Colonic mucosa (tissue), 4 donors: Measurements from ENCODE around the gene SYNE1. TPM values are rescaled to one million over a fixed set of nuclear protein-coding genes. Genes with fewer than 3 reads are reported as not detected.

ENCODE experiments used
- DNase-seq: peaks from one replicate; pipeline ENCODE4 v3.0.0-alpha.2; 2020
- H3K27ac ChIP-seq: fragments of 200-600 bp; one replicate; pipeline ENCODE4 v1.8.0; 2021
- H3K27me3 ChIP-seq: fragments of 200-600 bp; one replicate; pipeline ENCODE4 v1.8.0; 2021
- H3K36me3 ChIP-seq: fragments of 200-600 bp; one replicate; pipeline ENCODE4 v1.8.0; 2021
- H3K4me1 ChIP-seq: fragments of 200-600 bp; one replicate; pipeline ENCODE4 v1.8.0; 2021; ENCODE audit warnings: mild to moderate bottlenecking
- H3K4me3 ChIP-seq: fragments of 200-600 bp; one replicate; pipeline ENCODE4 v1.8.0; 2021
- H3K9ac ChIP-seq, 2 donors: one replicate each; pipeline ENCODE4 v1.7.0; 2013; ENCODE audit warnings: control low read depth in 2 of 2, low read depth in 2 of 2, low read length in 2 of 2
- H3K9me3 ChIP-seq: fragments of 200-600 bp; one replicate; pipeline ENCODE4 v1.8.0; 2021
- intact Hi-C: fragments of 100-400 bp; cut with DNase I; formaldehyde crosslinking; loops from one replicate; pipeline ENCODE4 v1.14.1; 2022
- total RNA-seq, 2 donors: library from RNA; stranded (reverse); fragmentation: NEBNext Ultra II Directional in 1 of 2; extraction: Animal tissue kit (Norgen Biotek cat#: 25700) in 1 of 2; gene quantifications; one replicate each; pipeline ENCODE4 v1.2.1, GENCODE V29; 2021
- TF ChIP-seq, protein P1 (sequence below): fragments of 200-600 bp; IDR thresholded peaks from one replicate; pipeline ENCODE4 v1.8.0; 2022; ENCODE audit warnings: antibody characterized with exemption, mild to moderate bottlenecking
- donor health status: healthy.
- donor health status: DM: no; HTN: no; CAD: no.
- donor health status: DM: no; HTN: no; CAD: no.

The SYNE1 gene
- total RNA-seq, 2 donors from 2014 or later = 11.6 to 23.7 TPM

GRCh38 chr6:152296648-152297376, 340.4 kb downstream of the SYNE1 start:
- intact Hi-C loops = no loop called here
- Histone ChIP-seq H3K9me3 (no peaks in the 10 kb centered on the region), H3K4me1 (no peaks in the 10 kb centered on the region), H3K9ac (no peak overlapping the region), H3K4me3 (no peak overlapping the region), H3K36me3 (no peaks in the 10 kb centered on the region), H3K27ac (no peak overlapping the region), H3K27me3 (no peaks in the 10 kb centered on the region)
- DNase-seq = no peak
- TF ChIP-seq, protein P1, sequence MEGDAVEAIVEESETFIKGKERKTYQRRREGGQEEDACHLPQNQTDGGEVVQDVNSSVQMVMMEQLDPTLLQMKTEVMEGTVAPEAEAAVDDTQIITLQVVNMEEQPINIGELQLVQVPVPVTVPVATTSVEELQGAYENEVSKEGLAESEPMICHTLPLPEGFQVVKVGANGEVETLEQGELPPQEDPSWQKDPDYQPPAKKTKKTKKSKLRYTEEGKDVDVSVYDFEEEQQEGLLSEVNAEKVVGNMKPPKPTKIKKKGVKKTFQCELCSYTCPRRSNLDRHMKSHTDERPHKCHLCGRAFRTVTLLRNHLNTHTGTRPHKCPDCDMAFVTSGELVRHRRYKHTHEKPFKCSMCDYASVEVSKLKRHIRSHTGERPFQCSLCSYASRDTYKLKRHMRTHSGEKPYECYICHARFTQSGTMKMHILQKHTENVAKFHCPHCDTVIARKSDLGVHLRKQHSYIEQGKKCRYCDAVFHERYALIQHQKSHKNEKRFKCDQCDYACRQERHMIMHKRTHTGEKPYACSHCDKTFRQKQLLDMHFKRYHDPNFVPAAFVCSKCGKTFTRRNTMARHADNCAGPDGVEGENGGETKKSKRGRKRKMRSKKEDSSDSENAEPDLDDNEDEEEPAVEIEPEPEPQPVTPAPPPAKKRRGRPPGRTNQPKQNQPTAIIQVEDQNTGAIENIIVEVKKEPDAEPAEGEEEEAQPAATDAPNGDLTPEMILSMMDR = no peak

GRCh38 chr6:152295920-152296319, 341.2 kb downstream of the SYNE1 start:
- Histone ChIP-seq H3K4me1 (no peaks in the 10 kb centered on the region), H3K36me3 (no peaks in the 10 kb centered on the region), H3K27ac (no peak overlapping the region), H3K4me3 (no peak overlapping the region), H3K9me3 (no peaks in the 10 kb centered on the region), H3K27me3 (no peaks in the 10 kb centered on the region), H3K9ac (no peak overlapping the region)
- intact Hi-C loops = no loop called here
- TF ChIP-seq, protein P1 = no peak
- no peak for DNase-seq

- TF ChIP-seq, protein P1 = no peak
- intact Hi-C loops = no loop called here
- Histone ChIP-seq H3K4me1 (no peaks in the 10 kb centered on the region), H3K9ac (no peak overlapping the region), H3K9me3 (no peaks in the 10 kb centered on the region), H3K36me3 (no peaks in the 10 kb centered on the region), H3K4me3 (no peak overlapping the region), H3K27me3 (no peaks in the 10 kb centered on the region), H3K27ac (no peak overlapping the region)
- DNase-seq = no peak
These were observed 341.8 kb downstream of the SYNE1 start for GRCh38 chr6:152295346-152295745.

GRCh38 chr6:152293404-152293803, 343.8 kb downstream of the SYNE1 start:
- no peaks in the 10 kb centered on the region for H3K36me3 ChIP-seq
- H3K27ac ChIP-seq = no peak overlapping the region
- H3K9ac ChIP-seq = no peak overlapping the region
- H3K9me3 ChIP-seq = no peaks in the 10 kb centered on the region
- no peak for DNase-seq
- H3K4me3 ChIP-seq = no peak overlapping the region
- H3K27me3 ChIP-seq = no peaks in the 10 kb centered on the region
- intact Hi-C loops = no loop called here
- TF ChIP-seq, protein P1 = no peak
- no peaks in the 10 kb centered on the region for H3K4me1 ChIP-seq

- TF ChIP-seq, protein P1 = no peak
- no peak for DNase-seq
- Histone ChIP-seq H3K9ac (no peak overlapping the region), H3K4me1 (no peaks in the 10 kb centered on the region), H3K9me3 (no peaks in the 10 kb centered on the region), H3K27me3 (no peaks in the 10 kb centered on the region), H3K36me3 (no peaks in the 10 kb centered on the region), H3K27ac (no peak overlapping the region), H3K4me3 (no peak overlapping the region)
- intact Hi-C loops = no loop called here
These were observed 344.6 kb downstream of the SYNE1 start for GRCh38 chr6:152292555-152292954.
